GM10266 (cell line): ENCODE measurements around the gene HAUS7.

Source experiments
- DNase-seq: peaks from one replicate; pipeline ENCODE4 v3.0.0; 2012; ENCODE audit errors: extremely low spot score
- TF ChIP-seq, protein P1 (sequence below): IDR thresholded peaks from 2 replicates; pipeline ENCODE4 v1.5.1; 2012; ENCODE audit warnings: mild to moderate bottlenecking, low read depth; ENCODE audit not compliant: control insufficient read depth, insufficient read depth; ENCODE audit errors: missing control alignments

The HAUS7 gene

DNA sequence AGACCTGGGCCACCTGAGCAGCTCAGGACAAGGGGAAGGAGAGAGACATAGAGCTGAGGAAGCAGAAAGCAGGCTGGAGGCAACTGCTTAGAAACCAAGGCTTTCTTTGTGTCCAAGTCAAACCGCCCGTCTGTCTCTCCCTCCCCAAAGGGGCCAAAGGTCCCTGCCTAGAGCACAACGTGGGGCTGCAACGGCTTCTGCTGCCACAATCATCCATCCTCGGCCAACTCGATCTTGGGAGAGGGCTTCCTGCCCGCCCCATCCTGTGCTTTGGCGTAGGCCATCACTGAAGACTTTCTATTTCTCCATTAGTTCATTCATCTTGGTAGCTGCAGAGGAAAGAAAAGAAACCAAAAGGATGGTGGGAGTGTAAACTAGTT, 22.8 kb downstream of the HAUS7 start:
- TF ChIP-seq, protein P1, sequence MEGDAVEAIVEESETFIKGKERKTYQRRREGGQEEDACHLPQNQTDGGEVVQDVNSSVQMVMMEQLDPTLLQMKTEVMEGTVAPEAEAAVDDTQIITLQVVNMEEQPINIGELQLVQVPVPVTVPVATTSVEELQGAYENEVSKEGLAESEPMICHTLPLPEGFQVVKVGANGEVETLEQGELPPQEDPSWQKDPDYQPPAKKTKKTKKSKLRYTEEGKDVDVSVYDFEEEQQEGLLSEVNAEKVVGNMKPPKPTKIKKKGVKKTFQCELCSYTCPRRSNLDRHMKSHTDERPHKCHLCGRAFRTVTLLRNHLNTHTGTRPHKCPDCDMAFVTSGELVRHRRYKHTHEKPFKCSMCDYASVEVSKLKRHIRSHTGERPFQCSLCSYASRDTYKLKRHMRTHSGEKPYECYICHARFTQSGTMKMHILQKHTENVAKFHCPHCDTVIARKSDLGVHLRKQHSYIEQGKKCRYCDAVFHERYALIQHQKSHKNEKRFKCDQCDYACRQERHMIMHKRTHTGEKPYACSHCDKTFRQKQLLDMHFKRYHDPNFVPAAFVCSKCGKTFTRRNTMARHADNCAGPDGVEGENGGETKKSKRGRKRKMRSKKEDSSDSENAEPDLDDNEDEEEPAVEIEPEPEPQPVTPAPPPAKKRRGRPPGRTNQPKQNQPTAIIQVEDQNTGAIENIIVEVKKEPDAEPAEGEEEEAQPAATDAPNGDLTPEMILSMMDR, result no peak
- DNase-seq, result no peak

DNA sequence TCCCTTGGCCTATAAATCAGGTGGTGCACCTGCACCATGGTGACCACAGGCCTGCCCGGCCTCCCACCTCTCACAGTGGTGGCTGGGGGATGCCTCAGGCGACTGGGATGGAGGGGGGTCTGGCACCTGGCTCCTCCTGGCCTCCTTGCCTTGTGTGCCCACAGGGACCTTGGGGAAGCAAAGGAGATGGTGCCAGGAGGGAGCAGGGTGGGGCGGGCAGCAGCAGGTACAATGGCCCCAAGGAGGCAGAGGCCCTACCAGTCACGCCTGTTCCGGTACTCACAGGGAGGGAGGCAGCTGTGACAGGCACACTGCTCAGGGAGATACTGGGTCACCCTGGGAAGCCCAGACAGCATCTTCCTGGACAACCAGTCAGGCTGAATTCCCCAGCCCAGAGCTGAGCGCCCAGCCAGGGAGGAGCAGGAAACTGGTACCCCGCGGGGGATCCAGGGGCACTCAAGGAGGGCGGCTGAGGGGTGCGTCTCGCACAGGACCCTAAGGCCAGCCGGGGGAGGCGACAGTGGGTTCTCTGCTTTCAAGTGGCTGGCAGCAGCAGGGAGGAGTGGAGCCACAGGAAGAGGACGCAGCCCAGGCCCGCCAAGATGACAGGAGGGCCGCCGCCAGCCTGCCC, 23.3 kb downstream of the HAUS7 start:
- TF ChIP-seq, protein P1, result no peak
- no peak for DNase-seq

DNA sequence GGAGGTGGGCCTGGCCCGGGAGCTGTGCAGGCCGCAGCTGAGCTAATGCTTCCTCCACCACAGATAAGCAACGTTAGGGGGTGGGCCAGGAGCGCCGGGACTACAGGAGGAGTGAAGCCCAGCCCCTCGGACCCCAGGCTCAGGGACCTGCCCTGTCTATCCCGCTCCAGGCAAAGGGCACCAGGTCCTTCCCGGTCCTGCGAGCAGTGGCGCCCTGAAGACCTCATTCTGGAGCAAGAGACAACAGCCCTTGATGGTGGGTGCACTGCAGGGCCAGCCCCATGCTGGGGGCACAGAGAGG, 23.8 kb downstream of the HAUS7 start:
- no peak for DNase-seq
- TF ChIP-seq, protein P1, result no peak

DNA sequence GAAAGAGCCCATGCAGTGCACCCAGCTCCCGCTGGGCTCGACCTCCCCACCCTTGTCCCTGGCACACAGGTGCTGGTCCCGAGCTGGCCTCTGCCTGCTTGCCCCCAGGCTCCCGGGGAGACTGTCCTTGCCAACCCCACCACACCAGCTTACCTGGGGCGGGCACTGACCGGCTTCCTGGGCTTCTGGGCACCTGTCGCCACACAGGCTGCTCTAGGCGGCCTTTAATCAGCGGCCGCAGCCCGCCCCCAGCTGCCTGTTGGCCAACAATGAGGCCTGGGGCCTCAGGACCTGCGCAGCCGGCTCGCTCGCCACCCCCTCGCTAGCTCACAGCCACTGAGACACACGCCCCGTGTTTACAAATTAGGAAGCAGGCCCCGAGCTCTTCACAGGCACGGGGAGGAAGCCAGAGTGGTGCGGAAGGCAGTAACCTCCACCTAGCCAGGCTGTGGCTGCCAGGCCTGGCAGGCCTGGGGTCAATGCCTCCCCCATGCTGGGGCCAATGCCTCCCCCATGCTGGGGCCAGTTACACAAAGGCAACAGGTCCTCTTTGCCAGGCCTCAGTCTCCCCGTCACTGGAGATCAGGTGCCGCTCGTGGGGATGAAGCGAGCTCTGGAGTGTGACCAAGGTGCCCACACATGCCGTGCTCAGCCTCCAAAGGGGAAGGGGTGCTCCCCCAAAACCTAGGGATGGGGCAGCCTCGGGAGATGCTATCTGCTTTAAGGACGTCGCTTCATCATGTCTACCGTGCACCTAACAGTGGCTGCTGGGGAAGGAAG, 24.3 kb downstream of the HAUS7 start, which contains the start of gene TREX2:
TREX2 (minus strand) TSS at position 201 of the 780 bp plus-strand sequence. CDS start 626 bp downstream, outside the sequence.
- no peak for DNase-seq
- TF ChIP-seq, protein P1, result no peak

DNA sequence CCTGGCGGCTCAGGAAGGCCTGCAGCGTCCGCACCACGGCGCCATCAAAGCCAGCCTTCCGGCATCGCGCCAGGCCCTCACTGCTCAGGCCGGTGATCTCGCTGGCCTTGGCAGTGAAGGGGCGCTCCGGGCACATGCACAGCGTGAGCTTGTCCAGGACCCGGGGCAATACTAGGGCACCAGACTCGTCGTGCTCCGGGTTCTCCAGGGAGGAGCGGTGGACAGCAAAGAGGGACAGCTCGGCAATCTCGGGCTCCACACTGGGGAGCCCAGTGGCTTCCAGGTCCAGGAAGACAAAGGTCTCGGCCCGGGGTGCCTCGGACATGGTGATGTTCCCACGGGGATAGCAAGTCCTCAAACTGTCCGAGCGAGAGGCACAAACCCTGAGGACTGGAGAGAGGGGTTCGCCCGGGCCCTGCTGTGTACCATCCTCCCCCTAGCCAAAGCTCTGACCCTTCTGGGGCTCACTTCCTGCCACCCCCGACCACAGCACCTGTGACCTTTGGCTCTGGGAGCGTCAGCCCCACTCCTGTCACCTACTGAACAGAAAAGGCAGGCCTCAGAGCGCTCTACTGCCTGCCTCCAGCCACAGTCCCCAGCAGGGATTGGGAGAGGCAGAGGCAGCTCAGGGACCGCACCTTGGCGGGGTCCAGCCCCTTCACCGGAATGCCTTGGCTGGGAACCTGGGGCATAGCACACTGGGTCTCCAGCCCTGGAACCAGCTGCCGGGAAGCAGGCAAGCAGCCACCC, 25.1 kb downstream of the HAUS7 start:
- no peak for DNase-seq
- TF ChIP-seq, protein P1, result no peak

DNA sequence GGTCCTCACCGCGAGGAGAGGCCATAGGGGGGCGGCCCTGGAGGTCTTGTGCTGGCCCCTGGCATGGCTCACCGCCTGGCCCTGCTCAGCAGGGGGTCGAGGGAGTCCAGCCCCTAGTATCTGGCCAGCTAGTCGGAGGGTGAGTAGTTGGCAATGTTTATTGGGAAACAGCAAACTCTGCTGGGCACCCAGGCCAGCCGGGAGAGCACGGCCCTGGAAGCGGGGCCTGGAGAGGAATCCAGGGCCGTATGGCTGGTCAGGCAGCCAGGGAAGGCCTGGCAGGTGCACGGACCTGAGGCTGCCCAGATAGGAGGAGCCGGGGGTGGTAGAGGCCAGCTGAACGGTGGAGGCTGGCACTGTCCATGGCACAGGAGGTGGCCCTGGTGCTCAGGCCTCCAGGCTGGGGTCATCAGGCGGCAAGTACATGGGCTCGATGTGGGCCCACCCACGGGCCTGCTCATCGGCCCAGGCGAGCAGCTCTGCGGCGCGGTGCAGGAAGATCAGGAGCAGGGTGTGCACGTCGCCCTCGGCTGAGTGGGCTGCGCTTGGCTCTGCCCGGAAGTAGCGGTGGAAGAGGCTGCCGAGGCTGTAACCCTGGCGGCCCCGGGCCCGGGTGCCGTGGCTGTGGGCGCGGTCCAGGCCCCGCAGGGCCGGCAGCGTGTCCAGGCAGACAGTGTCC, 25.9 kb downstream of the HAUS7 start:
- TF ChIP-seq, protein P1, result no peak
- no peak for DNase-seq
